Left ventricle myocardium inferior (tissue), 1 donor: ENCODE measurements around the gene GRIA1. TPM values are rescaled to one million over a fixed set of nuclear protein-coding genes. Genes with fewer than 3 reads are reported as not detected.

ENCODE experiments used
- DNase-seq: peaks from one replicate; pipeline ENCODE4 v3.0.0-alpha.2; 2020
- H3K27ac ChIP-seq: fragments of 200-600 bp; replicated peaks from 2 replicates; pipeline ENCODE4 v1.8.0; 2021
- H3K27me3 ChIP-seq: fragments of 200-600 bp; 2 replicates; pipeline ENCODE4 v1.8.0; 2021; ENCODE audit warnings: low read depth
- H3K36me3 ChIP-seq: fragments of 200-600 bp; 2 replicates; pipeline ENCODE4 v1.8.0; 2021
- H3K4me1 ChIP-seq: fragments of 200-600 bp; 2 replicates; pipeline ENCODE4 v1.8.0; 2021
- H3K4me3 ChIP-seq: fragments of 200-600 bp; 2 replicates; pipeline ENCODE4 v1.8.0; 2021; ENCODE audit warnings: mild to moderate bottlenecking, moderate library complexity
- H3K9me3 ChIP-seq: fragments of 200-600 bp; replicated peaks from 2 replicates; pipeline ENCODE4 v1.8.0; 2021
- CTCF ChIP-seq: fragments of 200-600 bp; IDR thresholded peaks from 2 replicates; pipeline ENCODE4 v1.8.0; 2021; ENCODE audit warnings: antibody characterized with exemption, mild to moderate bottlenecking, borderline replicate concordance
- intact Hi-C: fragments of 100-400 bp; cut with micrococcal nuclease; formaldehyde crosslinking; loops from one replicate; pipeline ENCODE4 v1.11.0; 2022
- total RNA-seq: library from RNA; stranded (reverse); fragmentation: NEBNext Ultra II Directional; extraction: Animal tissue kit (Norgen Biotek cat#: 25700); gene quantifications from one replicate; pipeline ENCODE4 v1.2.1, GENCODE V29; 2021
- donor health status: DM: no; HTN: yes; CAD: no; lungs with severe emphysema.

The GRIA1 gene
- total RNA-seq, 1 donor from 2014 or later, result 0.14 TPM

GRCh38 chr5:153802050-153802821 is 311.8 kb downstream of the GRIA1 start:
- intact Hi-C loops, result no loop called here
- H3K27ac ChIP-seq, result no peak overlapping the region
- H3K36me3 ChIP-seq, result no peaks in the 10 kb centered on the region

GRCh38 chr5:153807801-153808200 is 317.3 kb downstream of the GRIA1 start:
- Histone ChIP-seq H3K36me3 (no peaks in the 10 kb centered on the region), H3K9me3 (no peaks in the 10 kb centered on the region), H3K4me1 (no peaks in the 10 kb centered on the region), H3K4me3 (no peak overlapping the region), H3K27ac (no peak overlapping the region), H3K27me3 (peaks cover 9% of the 10 kb centered on the region)
- TF ChIP-seq CTCF, result no peak
- no peak for DNase-seq
- intact Hi-C loops, result no loop called here

More at GRCh38 chr5:153802050-153802821, 311.8 kb downstream of the GRIA1 start:
- Histone ChIP-seq H3K4me3 (no peak overlapping the region), H3K9me3 (no peaks in the 10 kb centered on the region), H3K27me3 (no peaks in the 10 kb centered on the region), H3K4me1 (no peaks in the 10 kb centered on the region)
- TF ChIP-seq CTCF, result no peak
- no peak for DNase-seq

- DNase-seq, result no peak
Measured at GRCh38 chr5:153809166-153809565, 318.7 kb downstream of the GRIA1 start.

GRCh38 chr5:153813901-153814300 is 323.4 kb downstream of the GRIA1 start:
- H3K4me1 ChIP-seq, result no peaks in the 10 kb centered on the region
- intact Hi-C loops, result no loop called here
- H3K9me3 ChIP-seq, result no peaks in the 10 kb centered on the region
- no peak for DNase-seq
- no peak for TF ChIP-seq CTCF
- H3K36me3 ChIP-seq, result no peaks in the 10 kb centered on the region
- peaks cover 17% of the 10 kb centered on the region for H3K27me3 ChIP-seq
- H3K4me3 ChIP-seq, result no peak overlapping the region
- no peak overlapping the region for H3K27ac ChIP-seq

More at GRCh38 chr5:153809166-153809565, 318.7 kb downstream of the GRIA1 start:
- Histone ChIP-seq H3K27me3 (peaks cover 11% of the 10 kb centered on the region), H3K4me1 (no peaks in the 10 kb centered on the region), H3K27ac (no peak overlapping the region), H3K4me3 (no peak overlapping the region), H3K36me3 (no peaks in the 10 kb centered on the region), H3K9me3 (no peaks in the 10 kb centered on the region)
- intact Hi-C loops, result no loop called here
- no peak for TF ChIP-seq CTCF

GRCh38 chr5:153816870-153817269 is 326.4 kb downstream of the GRIA1 start:
- H3K4me1 ChIP-seq, result no peaks in the 10 kb centered on the region
- TF ChIP-seq CTCF, result no peak
- intact Hi-C loops, result no loop called here
- peaks cover 12% of the 10 kb centered on the region for H3K27me3 ChIP-seq
- H3K36me3 ChIP-seq, result no peaks in the 10 kb centered on the region
- no peaks in the 10 kb centered on the region for H3K9me3 ChIP-seq
- no peak overlapping the region for H3K27ac ChIP-seq
- H3K4me3 ChIP-seq, result no peak overlapping the region
- no peak for DNase-seq
